HEK293 (cell line): ENCODE results near the gene SLC6A11.

Experiments used
- CTCF ChIA-PET: fragments of 350-600 bp; formaldehyde crosslinking; extraction: SDS; loops from one replicate; lab custom pipeline; 2021; ENCODE audit warnings: antibody characterized with exemption; lab: Yijun Ruan, JAX
- POLR2A ChIA-PET: fragments of 300-600 bp; formaldehyde crosslinking; extraction: SDS; loops from one replicate; lab custom pipeline; 2020; ENCODE audit warnings: antibody characterized with exemption, inconsistent platforms; lab: Yijun Ruan, JAX
- H3K27ac ChIP-seq: fragments of 200-500 bp; sonication (Bioruptor generic); 2 replicates; pipeline ENCODE4 v1.5.1; 2014; ENCODE audit warnings: low read depth, low read length, control low read depth, inconsistent platforms; ENCODE audit errors: extremely low read depth
- H3K36me3 ChIP-seq, 2 experiments: fragments of 200-500 bp in 1 of 2; sonication (Bioruptor generic) in 1 of 2; 1 replicate in 1 of 2; 2 replicates in 1 of 2; pipeline ENCODE4 v1.5.1; 2014 to 2017; ENCODE audit warnings: inconsistent platforms in 2 of 2, low read length in 2 of 2; ENCODE audit not compliant: control insufficient read depth in 2 of 2, insufficient read depth in 1 of 2
- H3K4me1 ChIP-seq: fragments of 200-500 bp; sonication (Bioruptor generic); 2 replicates; pipeline ENCODE4 v1.5.1; 2014; ENCODE audit warnings: mild to moderate bottlenecking, low read length, inconsistent platforms; ENCODE audit not compliant: control insufficient read depth, insufficient read depth
- H3K4me3 ChIP-seq: 2 replicates; pipeline ENCODE4 v1.5.1; 2011; ENCODE audit warnings: low read depth, mild to moderate bottlenecking, control low read depth, low read length, moderate library complexity
- H3K9me3 ChIP-seq: fragments of 200-500 bp; sonication (Bioruptor generic); 2 replicates; pipeline ENCODE4 v1.5.1; 2014; ENCODE audit warnings: low read depth, low read length, inconsistent platforms; ENCODE audit not compliant: control insufficient read depth, insufficient read depth
- ATF2 ChIP-seq: fragments of 450-650 bp; formaldehyde crosslinking; IDR thresholded peaks from 2 replicates; pipeline ENCODE4 v1.5.1; 2016; ENCODE audit warnings: missing biosample characterization, missing genetic modification characterization, low read depth
- MEIS1 ChIP-seq: sonication (generic); formaldehyde crosslinking; IDR thresholded peaks from 2 replicates; pipeline ENCODE4 v1.8.1; 2022; ENCODE audit warnings: missing genetic modification reagents, mild to moderate bottlenecking, borderline replicate concordance
- PRDM1 ChIP-seq: fragments of 450-650 bp; formaldehyde crosslinking; IDR thresholded peaks from 2 replicates; pipeline ENCODE4; 2016; ENCODE audit warnings: missing biosample characterization, missing genetic modification characterization
- PRDM2 ChIP-seq: fragments of 450-650 bp; formaldehyde crosslinking; IDR thresholded peaks from 2 replicates; pipeline ENCODE4 v1.5.1; 2016; ENCODE audit warnings: missing biosample characterization, missing genetic modification characterization, borderline replicate concordance
- SALL2 ChIP-seq: fragments of 450-650 bp; formaldehyde crosslinking; IDR thresholded peaks from 2 replicates; pipeline ENCODE4 v1.5.0; 2017; ENCODE audit warnings: missing biosample characterization, mild to moderate bottlenecking, missing genetic modification characterization, borderline replicate concordance
- ZNF174 ChIP-seq: fragments of 450-650 bp; formaldehyde crosslinking; IDR thresholded peaks from 2 replicates; pipeline ENCODE4 v1.5.0; 2017; ENCODE audit warnings: missing biosample characterization, mild to moderate bottlenecking, missing genetic modification characterization
- ZNF18 ChIP-seq: fragments of 450-650 bp; formaldehyde crosslinking; IDR thresholded peaks from 2 replicates; pipeline ENCODE4 v1.5.1; 2016; ENCODE audit warnings: missing biosample characterization, missing genetic modification characterization
- ZNF202 ChIP-seq: fragments of 450-650 bp; formaldehyde crosslinking; IDR thresholded peaks from 2 replicates; pipeline ENCODE4 v1.5.1; 2016; ENCODE audit warnings: missing biosample characterization, missing genetic modification characterization, borderline replicate concordance
- ZNF26 ChIP-seq: fragments of 450-650 bp; formaldehyde crosslinking; IDR thresholded peaks from 2 replicates; pipeline ENCODE4 v1.5.1; 2016; ENCODE audit warnings: missing biosample characterization, missing genetic modification characterization
- ZNF292 ChIP-seq: fragments of 450-650 bp; formaldehyde crosslinking; IDR thresholded peaks from 2 replicates; pipeline ENCODE4 v1.5.1; 2016; ENCODE audit warnings: low read depth, missing biosample characterization, missing genetic modification characterization, borderline replicate concordance
- ZNF324 ChIP-seq: fragments of 450-650 bp; formaldehyde crosslinking; IDR thresholded peaks from 2 replicates; pipeline ENCODE4 v1.5.1; 2016; ENCODE audit warnings: missing biosample characterization, missing genetic modification characterization
- ZNF488 ChIP-seq: fragments of 450-650 bp; formaldehyde crosslinking; IDR thresholded peaks from 2 replicates; pipeline ENCODE4 v1.5.1; 2016; ENCODE audit warnings: missing biosample characterization, missing genetic modification characterization
- ZNF501 ChIP-seq: fragments of 450-650 bp; formaldehyde crosslinking; IDR thresholded peaks from 2 replicates; pipeline ENCODE4 v1.5.1; 2016; ENCODE audit warnings: missing biosample characterization, missing genetic modification characterization
- ZNF548 ChIP-seq: fragments of 450-650 bp; formaldehyde crosslinking; IDR thresholded peaks from 2 replicates; pipeline ENCODE4 v1.5.1; 2016; ENCODE audit warnings: missing biosample characterization, missing genetic modification characterization
- ZNF560 ChIP-seq: fragments of 450-650 bp; formaldehyde crosslinking; IDR thresholded peaks from 2 replicates; pipeline ENCODE4 v1.5.1; 2017; ENCODE audit warnings: missing biosample characterization, missing genetic modification characterization, borderline replicate concordance
- ZNF571 ChIP-seq: fragments of 450-650 bp; formaldehyde crosslinking; IDR thresholded peaks from 2 replicates; pipeline ENCODE4 v1.5.0; 2017; ENCODE audit warnings: missing biosample characterization, missing genetic modification characterization
- ZNF580 ChIP-seq: fragments of 450-650 bp; formaldehyde crosslinking; IDR thresholded peaks from 2 replicates; pipeline ENCODE4 v1.5.1; 2016; ENCODE audit warnings: missing biosample characterization, missing genetic modification characterization
- ZNF585B ChIP-seq: fragments of 450-650 bp; formaldehyde crosslinking; IDR thresholded peaks from 2 replicates; pipeline ENCODE4 v1.5.1; 2016; ENCODE audit warnings: missing biosample characterization, missing genetic modification characterization
- ZNF624 ChIP-seq: fragments of 450-650 bp; formaldehyde crosslinking; IDR thresholded peaks from 2 replicates; pipeline ENCODE4 v1.5.1; 2017; ENCODE audit warnings: missing biosample characterization, missing genetic modification characterization
- ZNF776 ChIP-seq: fragments of 450-650 bp; formaldehyde crosslinking; IDR thresholded peaks from 2 replicates; pipeline ENCODE4 v1.5.0; 2017; ENCODE audit warnings: missing biosample characterization, missing genetic modification characterization, borderline replicate concordance
- ZSCAN16 ChIP-seq: fragments of 450-650 bp; formaldehyde crosslinking; IDR thresholded peaks from 2 replicates; pipeline ENCODE4 v1.5.1; 2016; ENCODE audit warnings: missing biosample characterization, missing genetic modification characterization

The SLC6A11 gene

GRCh38 chr3:10817506-10817905, 1.5 kb downstream of the SLC6A11 start:
- Histone ChIP-seq H3K4me1 (no peaks in the 10 kb centered on the region), H3K4me3 (no peak overlapping the region), H3K9me3 (no peaks in the 10 kb centered on the region), H3K36me3 (peaks cover 0 to 27% of the 10 kb centered on the region in 2 experiments; a peak in 1 of 3 replicates), H3K27ac (no peak overlapping the region)
- ChIA-PET POLR2A (no interaction called here), CTCF (no interaction called here)
- no peak for TF ChIP-seq ZNF26

GRCh38 chr3:10822055-10822454, 6.0 kb downstream of the SLC6A11 start:
- TF ChIP-seq ZNF624 (tag by site-specific recombination) (no peak), MEIS1 (no peak), ZNF501 (tag by site-specific recombination) (no peak), ZNF776 (tag by site-specific recombination) (no peak), ZNF292 (tag by site-specific recombination) (no peak), ZNF488 (no peak), SALL2 (no peak), ZNF548 (tag by site-specific recombination) (no peak), PRDM1 (no peak), ZNF560 (tag by site-specific recombination) (no peak), ZNF174 (tag by site-specific recombination) (no peak), ZNF18 (no peak), ZNF580 (no peak), ZSCAN16 (tag by site-specific recombination) (no peak), ZNF202 (no peak), ATF2 (tag by site-specific recombination) (no peak), PRDM2 (no peak), ZNF585B (tag by site-specific recombination) (no peak), ZNF571 (no peak), ZNF324 (no peak)
- Histone ChIP-seq H3K4me3 (no peak overlapping the region), H3K27ac (no peak overlapping the region), H3K36me3 (peaks cover 0 to 38% of the 10 kb centered on the region in 2 experiments; a peak in 1 of 3 replicates), H3K9me3 (no peaks in the 10 kb centered on the region), H3K4me1 (no peaks in the 10 kb centered on the region)
- ChIA-PET POLR2A (no interaction called here), CTCF (no interaction called here)
